Measurements from ENCODE around the gene CSNK1A1.
"Not testable (repeated sequence)": the region's sequence is repeated elsewhere in the genome, so short reads cannot be mapped to it uniquely, and the experiment has no call there.

The CSNK1A1 gene

GRCh38 chr5:149575131-149575530 lies 23.9 kb upstream of the CSNK1A1 start:
- peaks cover 4% of the 10 kb centered on the region for H3K4me1 ChIP-seq (ENCODE audit: control insufficient read depth, insufficient read depth, low read length, poor library complexity, severe bottlenecking)
- no peak for DNase-seq
- H3K27me3 ChIP-seq (replicated peaks; ENCODE audit: control insufficient read depth, insufficient read depth, low read length, poor library complexity, severe bottlenecking): no peaks in the 10 kb centered on the region
- H3K36me3 ChIP-seq (ENCODE audit: control insufficient read depth, insufficient read depth, low read length): no peaks in the 10 kb centered on the region
- H3K4me3 ChIP-seq (ENCODE audit: insufficient read depth, low read depth, low read length, poor library complexity, severe bottlenecking): no peak overlapping the region
- H3K27ac ChIP-seq (ENCODE audit: insufficient read depth, low read length, poor library complexity, severe bottlenecking): no peak overlapping the region
- H3K9me3 ChIP-seq (ENCODE audit: control insufficient read depth, low read length): no peaks in the 10 kb centered on the region

- H3K4me3 ChIP-seq (ENCODE audit: insufficient read depth, low read depth, low read length, poor library complexity, severe bottlenecking): no peak overlapping the region
- peaks cover 4% of the 10 kb centered on the region for H3K4me1 ChIP-seq (ENCODE audit: control insufficient read depth, insufficient read depth, low read length, poor library complexity, severe bottlenecking)
- H3K27ac ChIP-seq (ENCODE audit: insufficient read depth, low read length, poor library complexity, severe bottlenecking): no peak overlapping the region
Measured at GRCh38 chr5:149572576-149573231, 21.5 kb upstream of the CSNK1A1 start.

GRCh38 chr5:149572170-149572569 lies 20.9 kb upstream of the CSNK1A1 start:
- Histone ChIP-seq H3K27me3 (replicated peaks; ENCODE audit: control insufficient read depth, insufficient read depth, low read length, poor library complexity, severe bottlenecking) (no peaks in the 10 kb centered on the region), H3K36me3 (ENCODE audit: control insufficient read depth, insufficient read depth, low read length) (no peaks in the 10 kb centered on the region), H3K27ac (ENCODE audit: insufficient read depth, low read length, poor library complexity, severe bottlenecking) (no peak overlapping the region), H3K4me1 (ENCODE audit: control insufficient read depth, insufficient read depth, low read length, poor library complexity, severe bottlenecking) (peaks cover 4% of the 10 kb centered on the region), H3K9me3 (ENCODE audit: control insufficient read depth, low read length) (no peaks in the 10 kb centered on the region), H3K4me3 (ENCODE audit: insufficient read depth, low read depth, low read length, poor library complexity, severe bottlenecking) (no peak overlapping the region)
- no peak for DNase-seq

More at GRCh38 chr5:149572576-149573231, 21.5 kb upstream of the CSNK1A1 start:
- no peaks in the 10 kb centered on the region for H3K36me3 ChIP-seq (ENCODE audit: control insufficient read depth, insufficient read depth, low read length)
- H3K27me3 ChIP-seq (replicated peaks; ENCODE audit: control insufficient read depth, insufficient read depth, low read length, poor library complexity, severe bottlenecking): no peaks in the 10 kb centered on the region
- no peak for DNase-seq
- H3K9me3 ChIP-seq (ENCODE audit: control insufficient read depth, low read length): no peaks in the 10 kb centered on the region

GRCh38 chr5:149567226-149567625 lies 16.0 kb upstream of the CSNK1A1 start:
- Histone ChIP-seq H3K36me3 (ENCODE audit: control insufficient read depth, insufficient read depth, low read length) (no peaks in the 10 kb centered on the region), H3K4me1 (ENCODE audit: control insufficient read depth, insufficient read depth, low read length, poor library complexity, severe bottlenecking) (no peaks in the 10 kb centered on the region), H3K27me3 (replicated peaks; ENCODE audit: control insufficient read depth, insufficient read depth, low read length, poor library complexity, severe bottlenecking) (no peaks in the 10 kb centered on the region), H3K27ac (ENCODE audit: insufficient read depth, low read length, poor library complexity, severe bottlenecking) (no peak overlapping the region), H3K9me3 (ENCODE audit: control insufficient read depth, low read length) (no peaks in the 10 kb centered on the region), H3K4me3 (ENCODE audit: insufficient read depth, low read depth, low read length, poor library complexity, severe bottlenecking) (no peak overlapping the region)
- DNase-seq: no peak

- not testable (repeated sequence) for DNase-seq; H3K27ac ChIP-seq (ENCODE audit: insufficient read depth, low read length, poor library complexity, severe bottlenecking)
Measured at GRCh38 chr5:149564542-149565140, 13.4 kb upstream of the CSNK1A1 start.

GRCh38 chr5:149563466-149563865 lies 12.2 kb upstream of the CSNK1A1 start:
- H3K4me3 ChIP-seq (ENCODE audit: insufficient read depth, low read depth, low read length, poor library complexity, severe bottlenecking): no peak overlapping the region
- no peaks in the 10 kb centered on the region for H3K9me3 ChIP-seq (ENCODE audit: control insufficient read depth, low read length)
- no peaks in the 10 kb centered on the region for H3K36me3 ChIP-seq (ENCODE audit: control insufficient read depth, insufficient read depth, low read length)
- no peak for DNase-seq
- H3K27me3 ChIP-seq (replicated peaks; ENCODE audit: control insufficient read depth, insufficient read depth, low read length, poor library complexity, severe bottlenecking): no peaks in the 10 kb centered on the region
- H3K4me1 ChIP-seq (ENCODE audit: control insufficient read depth, insufficient read depth, low read length, poor library complexity, severe bottlenecking): no peaks in the 10 kb centered on the region
- H3K27ac ChIP-seq (ENCODE audit: insufficient read depth, low read length, poor library complexity, severe bottlenecking): no peak overlapping the region

More at GRCh38 chr5:149564542-149565140, 13.4 kb upstream of the CSNK1A1 start:
- not testable (repeated sequence) for H3K36me3 ChIP-seq (ENCODE audit: control insufficient read depth, insufficient read depth, low read length); H3K4me3 ChIP-seq (ENCODE audit: insufficient read depth, low read depth, low read length, poor library complexity, severe bottlenecking); H3K9me3 ChIP-seq (ENCODE audit: control insufficient read depth, low read length); H3K4me1 ChIP-seq (ENCODE audit: control insufficient read depth, insufficient read depth, low read length, poor library complexity, severe bottlenecking); H3K27me3 ChIP-seq (replicated peaks; ENCODE audit: control insufficient read depth, insufficient read depth, low read length, poor library complexity, severe bottlenecking)

GRCh38 chr5:149561848-149562247 lies 10.6 kb upstream of the CSNK1A1 start:
- Histone ChIP-seq H3K4me3 (ENCODE audit: insufficient read depth, low read depth, low read length, poor library complexity, severe bottlenecking) (no peak overlapping the region), H3K27me3 (replicated peaks; ENCODE audit: control insufficient read depth, insufficient read depth, low read length, poor library complexity, severe bottlenecking) (no peaks in the 10 kb centered on the region), H3K4me1 (ENCODE audit: control insufficient read depth, insufficient read depth, low read length, poor library complexity, severe bottlenecking) (no peaks in the 10 kb centered on the region), H3K27ac (ENCODE audit: insufficient read depth, low read length, poor library complexity, severe bottlenecking) (no peak overlapping the region), H3K9me3 (ENCODE audit: control insufficient read depth, low read length) (no peaks in the 10 kb centered on the region), H3K36me3 (ENCODE audit: control insufficient read depth, insufficient read depth, low read length) (no peaks in the 10 kb centered on the region)
- DNase-seq: no peak

- DNase-seq: no peak
- Histone ChIP-seq H3K9me3 (ENCODE audit: control insufficient read depth, low read length) (no peaks in the 10 kb centered on the region), H3K27ac (ENCODE audit: insufficient read depth, low read length, poor library complexity, severe bottlenecking) (no peak overlapping the region), H3K4me3 (ENCODE audit: insufficient read depth, low read depth, low read length, poor library complexity, severe bottlenecking) (no peak overlapping the region), H3K4me1 (ENCODE audit: control insufficient read depth, insufficient read depth, low read length, poor library complexity, severe bottlenecking) (no peaks in the 10 kb centered on the region), H3K36me3 (ENCODE audit: control insufficient read depth, insufficient read depth, low read length) (no peaks in the 10 kb centered on the region), H3K27me3 (replicated peaks; ENCODE audit: control insufficient read depth, insufficient read depth, low read length, poor library complexity, severe bottlenecking) (no peaks in the 10 kb centered on the region)
Measured at GRCh38 chr5:149559706-149560105, 8.5 kb upstream of the CSNK1A1 start.

GRCh38 chr5:149552553-149553160 lies 1.4 kb upstream of the CSNK1A1 start:
- no peak overlapping the region for H3K27ac ChIP-seq (ENCODE audit: insufficient read depth, low read length, poor library complexity, severe bottlenecking)
- H3K36me3 ChIP-seq (ENCODE audit: control insufficient read depth, insufficient read depth, low read length): no peaks in the 10 kb centered on the region
- H3K9me3 ChIP-seq (ENCODE audit: control insufficient read depth, low read length): no peaks in the 10 kb centered on the region
- H3K4me3 ChIP-seq (ENCODE audit: insufficient read depth, low read depth, low read length, poor library complexity, severe bottlenecking): no peak overlapping the region
- peaks cover 16% of the 10 kb centered on the region for H3K4me1 ChIP-seq (ENCODE audit: control insufficient read depth, insufficient read depth, low read length, poor library complexity, severe bottlenecking)
- H3K27me3 ChIP-seq (replicated peaks; ENCODE audit: control insufficient read depth, insufficient read depth, low read length, poor library complexity, severe bottlenecking): no peaks in the 10 kb centered on the region
- no peak for DNase-seq

GRCh38 chr5:149552038-149552494 lies 827 bp upstream of the CSNK1A1 start:
- no peak for DNase-seq
- Histone ChIP-seq H3K27me3 (replicated peaks; ENCODE audit: control insufficient read depth, insufficient read depth, low read length, poor library complexity, severe bottlenecking) (no peaks in the 10 kb centered on the region), H3K27ac (ENCODE audit: insufficient read depth, low read length, poor library complexity, severe bottlenecking) (peak overlapping the region; percentile 97), H3K36me3 (ENCODE audit: control insufficient read depth, insufficient read depth, low read length) (peaks cover 3% of the 10 kb centered on the region), H3K4me1 (ENCODE audit: control insufficient read depth, insufficient read depth, low read length, poor library complexity, severe bottlenecking) (peaks cover 16% of the 10 kb centered on the region), H3K9me3 (ENCODE audit: control insufficient read depth, low read length) (no peaks in the 10 kb centered on the region), H3K4me3 (ENCODE audit: insufficient read depth, low read depth, low read length, poor library complexity, severe bottlenecking) (peak overlapping the region; percentile 92)
